ENCODE results near the gene LRMDA.

The LRMDA gene

GRCh38 chr10:75527542-75527941 is 96.1 kb downstream of the LRMDA start:
- H3K4me3 ChIP-seq (ENCODE audit: low read length): no peak overlapping the region
- TF ChIP-seq CTCF (conservative IDR thresholded peaks at IDR 0.05; ENCODE audit: low read length): no peak
- DNase-seq (ENCODE audit: low read depth): no peak

GRCh38 chr10:75528392-75528791 is 97.0 kb downstream of the LRMDA start:
- DNase-seq (ENCODE audit: low read depth): peak; percentile 26
- no peak overlapping the region for H3K4me3 ChIP-seq (ENCODE audit: low read length)
- TF ChIP-seq CTCF (conservative IDR thresholded peaks at IDR 0.05; ENCODE audit: low read length): no peak

GRCh38 chr10:75530299-75530698 is 98.9 kb downstream of the LRMDA start:
- no peak for TF ChIP-seq CTCF (conservative IDR thresholded peaks at IDR 0.05; ENCODE audit: low read length)
- no peak overlapping the region for H3K4me3 ChIP-seq (ENCODE audit: low read length)
- DNase-seq (ENCODE audit: low read depth): peak; percentile 55

GRCh38 chr10:75531571-75532031 is 100.2 kb downstream of the LRMDA start:
- no peak for TF ChIP-seq CTCF (conservative IDR thresholded peaks at IDR 0.05; ENCODE audit: low read length)
- DNase-seq (ENCODE audit: low read depth): no peak
- no peak overlapping the region for H3K4me3 ChIP-seq (ENCODE audit: low read length)

GRCh38 chr10:75532253-75532924 is 101.0 kb downstream of the LRMDA start:
- DNase-seq (ENCODE audit: low read depth): peak; percentile 59
- H3K4me3 ChIP-seq (ENCODE audit: low read length): no peak overlapping the region
- no peak for TF ChIP-seq CTCF (conservative IDR thresholded peaks at IDR 0.05; ENCODE audit: low read length)

- no peak for TF ChIP-seq CTCF (conservative IDR thresholded peaks at IDR 0.05; ENCODE audit: low read length)
- no peak for DNase-seq (ENCODE audit: low read depth)
- H3K4me3 ChIP-seq (ENCODE audit: low read length): no peak overlapping the region
Observed at GRCh38 chr10:75538144-75538543, 106.7 kb downstream of the LRMDA start.

- no peak overlapping the region for H3K4me3 ChIP-seq (ENCODE audit: low read length)
- no peak for DNase-seq (ENCODE audit: low read depth)
Observed at GRCh38 chr10:75538765-75539164, 107.3 kb downstream of the LRMDA start.

More at GRCh38 chr10:75538765-75539164, 107.3 kb downstream of the LRMDA start:
- TF ChIP-seq CTCF (conservative IDR thresholded peaks at IDR 0.05; ENCODE audit: low read length): no peak

Data from AG10803 (cell line).